ENCODE measurements around the gene BRD4.

Gene BRD4

DNA sequence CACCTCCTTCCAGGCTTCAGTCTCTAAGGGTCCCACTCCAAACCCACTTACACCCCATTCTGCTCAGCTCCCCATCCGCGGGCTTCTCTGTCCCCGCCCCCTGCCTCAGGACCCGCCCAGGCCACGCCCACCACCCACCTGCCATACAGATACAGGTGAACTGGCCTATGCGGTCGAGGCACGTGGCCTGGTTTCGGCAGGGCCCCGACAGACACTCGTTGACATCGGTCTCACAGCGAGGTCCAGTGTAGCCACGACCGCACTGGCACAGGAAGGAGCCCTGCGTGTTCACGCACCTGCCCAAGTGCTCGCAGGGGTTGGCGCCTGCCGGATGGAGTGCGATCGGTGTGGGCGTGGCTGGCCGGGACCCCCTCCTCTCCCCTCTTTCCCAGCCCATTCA lies 143.5 kb downstream of the BRD4 start:
- DNase-seq: no peak

DNA sequence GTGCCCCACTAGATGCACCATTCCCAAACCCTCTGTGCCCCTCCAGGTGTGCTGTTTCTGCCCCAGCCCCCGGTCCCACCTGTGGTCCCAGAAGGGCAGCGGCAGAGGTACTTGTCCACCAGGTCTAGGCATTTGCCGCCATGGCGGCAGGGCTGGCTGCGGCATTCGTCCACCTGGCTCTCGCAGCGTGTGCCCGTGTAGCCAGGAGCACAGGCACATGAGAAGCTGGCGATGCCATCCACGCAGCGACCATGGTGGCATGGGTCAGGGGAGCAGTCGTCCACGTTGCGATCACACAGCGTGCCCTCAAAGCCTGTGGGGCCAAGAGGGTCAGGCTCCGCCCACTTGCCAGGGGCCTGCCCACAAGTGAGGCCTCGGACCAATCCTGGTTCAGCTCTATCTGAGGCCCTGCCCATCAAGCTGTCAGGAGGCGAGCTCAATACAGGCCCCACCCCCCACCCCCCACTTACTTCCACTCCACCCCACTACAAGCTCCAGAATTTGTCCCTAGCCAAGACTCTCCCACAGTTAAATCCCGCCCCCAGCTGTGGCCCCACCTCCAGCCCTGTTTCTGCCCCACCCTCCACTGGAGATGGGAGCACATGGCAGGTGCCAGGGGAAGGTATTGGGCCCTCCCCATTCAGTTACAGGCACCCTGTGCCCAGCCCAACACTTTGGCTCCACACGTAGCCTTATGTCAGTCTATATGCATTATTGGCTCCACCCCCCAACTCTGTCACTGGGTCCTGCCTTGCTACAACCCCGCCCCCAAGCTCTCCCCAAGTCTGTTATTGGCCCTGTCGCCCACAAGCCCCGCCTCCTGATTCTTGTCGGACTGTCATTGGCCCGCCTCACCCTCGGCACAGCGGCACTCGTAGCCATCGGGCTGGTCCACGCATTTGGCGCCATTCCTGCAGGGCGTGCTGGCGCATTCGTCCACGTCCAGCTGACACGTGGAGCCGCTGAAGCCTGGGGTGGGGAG lies 145.0 kb downstream of the BRD4 start:
- DNase-seq: no peak
